HepG2 (cell line): ENCODE results near the gene ABTB2. TPM values are rescaled to one million over a fixed set of nuclear protein-coding genes. Genes with fewer than 3 reads are reported as not detected.

ENCODE experiments used
- polyA plus RNA-seq, 8 experiments: library from polyadenylated mRNA; depleted of rRNA in 3 of 8; stranded (reverse) in 7 of 8; unstranded in 1 of 8; fragments of >200 nt; fragmentation: Illumina TruSeq in 4 of 8; extraction: Trizol in 4 of 8; gene quantifications; 2 replicates each; pipeline versions ENCODE4 v1.2.1 to v1.2.3, GENCODE V29; 2011 to 2016; ENCODE audit warnings: low read depth in 4 of 8, missing spikeins in 1 of 8, mixed read lengths in 1 of 8; ENCODE audit not compliant: insufficient read depth in 1 of 8
- total RNA-seq, 5 experiments: library from RNA; depleted of rRNA; stranded (reverse); fragments of >200 nt; fragmentation: Illumina TruSeq; extraction: Trizol; gene quantifications; 2 replicates each; pipeline ENCODE4 v1.2.3, GENCODE V29; 2016; ENCODE audit warnings: low read depth in 1 of 5
- TF ChIP-seq, protein P1 (sequence below): sonication (generic); formaldehyde crosslinking; IDR thresholded peaks from 2 replicates; pipeline ENCODE4 v1.5.0; 2020; ENCODE audit warnings: mild to moderate bottlenecking, missing genetic modification reagents, borderline replicate concordance
- TF ChIP-seq, protein P2 (sequence below): sonication (generic); formaldehyde crosslinking; IDR thresholded peaks from 2 replicates; pipeline ENCODE4 v1.8.1; 2023; ENCODE audit warnings: mild to moderate bottlenecking, inconsistent platforms, moderate library complexity, missing genetic modification reagents, borderline replicate concordance
- TF ChIP-seq, protein P3 (sequence below), 2 experiments: sonication (generic) in 1 of 2; formaldehyde crosslinking in 1 of 2; IDR thresholded peaks; 2 replicates each; pipeline versions ENCODE4 v1.5.1 to v1.6.1; 2011 to 2020; ENCODE audit warnings: borderline replicate concordance in 1 of 2, low read depth in 1 of 2, low read length in 1 of 2, mild to moderate bottlenecking in 1 of 2, missing genetic modification reagents in 1 of 2, moderate library complexity in 1 of 2

Gene ABTB2
- total and polyA plus RNA-seq, 2 of the 13 experiments (the other 11 are each of a cell fraction or from before 2014, with no cell fraction given), result 5.1 to 15.4 TPM

DNA sequence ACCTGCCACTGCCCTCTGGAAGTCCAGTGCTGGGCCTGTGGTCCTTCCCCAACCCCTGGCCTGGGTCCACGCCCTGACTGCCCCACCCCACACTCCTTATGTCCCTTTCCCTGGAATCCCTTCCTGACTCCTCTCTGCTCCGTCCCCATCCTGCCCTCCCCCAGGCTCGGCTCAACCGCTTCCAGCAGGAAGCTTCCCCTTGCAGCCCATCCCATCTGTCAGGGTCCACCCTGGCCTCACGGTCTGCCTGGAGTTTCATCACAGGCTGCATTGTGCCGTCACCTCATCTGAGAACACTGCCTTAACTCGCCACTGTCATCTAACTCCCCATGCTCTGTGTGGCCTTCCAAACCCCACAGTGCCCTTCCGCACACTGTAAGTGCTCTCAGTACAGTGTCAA is 188.1 kb downstream of the ABTB2 start (continued):
- TF ChIP-seq, protein P1, sequence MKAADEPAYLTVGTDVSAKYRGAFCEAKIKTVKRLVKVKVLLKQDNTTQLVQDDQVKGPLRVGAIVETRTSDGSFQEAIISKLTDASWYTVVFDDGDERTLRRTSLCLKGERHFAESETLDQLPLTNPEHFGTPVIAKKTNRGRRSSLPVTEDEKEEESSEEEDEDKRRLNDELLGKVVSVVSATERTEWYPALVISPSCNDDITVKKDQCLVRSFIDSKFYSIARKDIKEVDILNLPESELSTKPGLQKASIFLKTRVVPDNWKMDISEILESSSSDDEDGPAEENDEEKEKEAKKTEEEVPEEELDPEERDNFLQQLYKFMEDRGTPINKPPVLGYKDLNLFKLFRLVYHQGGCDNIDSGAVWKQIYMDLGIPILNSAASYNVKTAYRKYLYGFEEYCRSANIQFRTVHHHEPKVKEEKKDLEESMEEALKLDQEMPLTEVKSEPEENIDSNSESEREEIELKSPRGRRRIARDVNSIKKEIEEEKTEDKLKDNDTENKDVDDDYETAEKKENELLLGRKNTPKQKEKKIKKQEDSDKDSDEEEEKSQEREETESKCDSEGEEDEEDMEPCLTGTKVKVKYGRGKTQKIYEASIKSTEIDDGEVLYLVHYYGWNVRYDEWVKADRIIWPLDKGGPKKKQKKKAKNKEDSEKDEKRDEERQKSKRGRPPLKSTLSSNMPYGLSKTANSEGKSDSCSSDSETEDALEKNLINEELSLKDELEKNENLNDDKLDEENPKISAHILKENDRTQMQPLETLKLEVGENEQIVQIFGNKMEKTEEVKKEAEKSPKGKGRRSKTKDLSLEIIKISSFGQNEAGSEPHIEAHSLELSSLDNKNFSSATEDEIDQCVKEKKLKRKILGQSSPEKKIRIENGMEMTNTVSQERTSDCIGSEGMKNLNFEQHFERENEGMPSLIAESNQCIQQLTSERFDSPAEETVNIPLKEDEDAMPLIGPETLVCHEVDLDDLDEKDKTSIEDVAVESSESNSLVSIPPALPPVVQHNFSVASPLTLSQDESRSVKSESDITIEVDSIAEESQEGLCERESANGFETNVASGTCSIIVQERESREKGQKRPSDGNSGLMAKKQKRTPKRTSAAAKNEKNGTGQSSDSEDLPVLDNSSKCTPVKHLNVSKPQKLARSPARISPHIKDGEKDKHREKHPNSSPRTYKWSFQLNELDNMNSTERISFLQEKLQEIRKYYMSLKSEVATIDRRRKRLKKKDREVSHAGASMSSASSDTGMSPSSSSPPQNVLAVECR (CRISPR knock-in tag), result no peak
- TF ChIP-seq, protein P2, sequence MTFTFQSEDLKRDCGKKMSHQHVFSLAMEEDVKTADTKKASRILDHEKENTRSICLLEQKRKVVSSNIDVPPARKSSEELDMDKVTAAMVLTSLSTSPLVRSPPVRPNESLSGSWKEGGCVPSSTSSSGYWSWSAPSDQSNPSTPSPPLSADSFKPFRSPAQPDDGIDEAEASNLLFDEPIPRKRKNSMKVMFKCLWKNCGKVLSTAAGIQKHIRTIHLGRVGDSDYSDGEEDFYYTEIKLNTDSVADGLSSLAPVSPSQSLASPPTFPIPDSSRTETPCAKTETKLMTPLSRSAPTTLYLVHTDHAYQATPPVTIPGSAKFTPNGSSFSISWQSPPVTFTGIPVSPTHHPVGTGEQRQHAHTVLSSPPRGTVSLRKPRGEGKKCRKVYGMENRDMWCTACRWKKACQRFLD (CRISPR knock-in tag), result no peak
- TF ChIP-seq, protein P3, sequence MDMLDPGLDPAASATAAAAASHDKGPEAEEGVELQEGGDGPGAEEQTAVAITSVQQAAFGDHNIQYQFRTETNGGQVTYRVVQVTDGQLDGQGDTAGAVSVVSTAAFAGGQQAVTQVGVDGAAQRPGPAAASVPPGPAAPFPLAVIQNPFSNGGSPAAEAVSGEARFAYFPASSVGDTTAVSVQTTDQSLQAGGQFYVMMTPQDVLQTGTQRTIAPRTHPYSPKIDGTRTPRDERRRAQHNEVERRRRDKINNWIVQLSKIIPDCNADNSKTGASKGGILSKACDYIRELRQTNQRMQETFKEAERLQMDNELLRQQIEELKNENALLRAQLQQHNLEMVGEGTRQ (IDR thresholded peaks at IDR 0.05; ENCODE audit: low read depth, low read length), result no peak
- TF ChIP-seq, protein P3 (CRISPR knock-in tag; IDR thresholded peaks at IDR 0.05; ENCODE audit: borderline replicate concordance), result no peak
- TF ChIP-seq, all 625 proteins: peak for 0
